ENCODE measurements around the gene MOXD1. TPM values are rescaled to one million over a fixed set of nuclear protein-coding genes. Genes with fewer than 3 reads are reported as not detected.

MOXD1 gene
- total and polyA plus RNA-seq, 4 donors, result 4.5 to 37.5 (median 17.7) TPM

GRCh38 chr6:132365281-132365907 lies 35.9 kb downstream of the MOXD1 start:
- H3K27ac ChIP-seq (ENCODE audit: low read depth in 1 of 2, low read length in 1 of 2), result no peak overlapping the region
- no peaks in the 10 kb centered on the region for H3K27me3 ChIP-seq (ENCODE audit: control insufficient read depth in 3 of 3, insufficient read depth in 3 of 3, low read length in 2 of 3)
- 36 to 62% methylated on average over 4 of the region's 4 CpGs for WGBS, 2 donors
- peaks cover 0 to 55% (median 4%) of the 10 kb centered on the region in 5 donors for H3K4me1 ChIP-seq (ENCODE audit: control insufficient read depth in 5 of 5, insufficient read depth in 5 of 5, low read length in 5 of 5)
- ATAC-seq (ENCODE audit: insufficient read depth, low FRiP score) (no peak), DNase-seq (peak in 2 of 3 donors; percentile 53 to 74)
- TF ChIP-seq, protein P1, sequence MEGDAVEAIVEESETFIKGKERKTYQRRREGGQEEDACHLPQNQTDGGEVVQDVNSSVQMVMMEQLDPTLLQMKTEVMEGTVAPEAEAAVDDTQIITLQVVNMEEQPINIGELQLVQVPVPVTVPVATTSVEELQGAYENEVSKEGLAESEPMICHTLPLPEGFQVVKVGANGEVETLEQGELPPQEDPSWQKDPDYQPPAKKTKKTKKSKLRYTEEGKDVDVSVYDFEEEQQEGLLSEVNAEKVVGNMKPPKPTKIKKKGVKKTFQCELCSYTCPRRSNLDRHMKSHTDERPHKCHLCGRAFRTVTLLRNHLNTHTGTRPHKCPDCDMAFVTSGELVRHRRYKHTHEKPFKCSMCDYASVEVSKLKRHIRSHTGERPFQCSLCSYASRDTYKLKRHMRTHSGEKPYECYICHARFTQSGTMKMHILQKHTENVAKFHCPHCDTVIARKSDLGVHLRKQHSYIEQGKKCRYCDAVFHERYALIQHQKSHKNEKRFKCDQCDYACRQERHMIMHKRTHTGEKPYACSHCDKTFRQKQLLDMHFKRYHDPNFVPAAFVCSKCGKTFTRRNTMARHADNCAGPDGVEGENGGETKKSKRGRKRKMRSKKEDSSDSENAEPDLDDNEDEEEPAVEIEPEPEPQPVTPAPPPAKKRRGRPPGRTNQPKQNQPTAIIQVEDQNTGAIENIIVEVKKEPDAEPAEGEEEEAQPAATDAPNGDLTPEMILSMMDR (IDR thresholded peaks at IDR 0.05; ENCODE audit: control extremely low read depth, extremely low read depth), result no peak
- no peak overlapping the region for H3K4me3 ChIP-seq
- H3K9ac ChIP-seq (ENCODE audit: insufficient read depth in 1 of 2, low read length in 2 of 2), result no peak overlapping the region
- H3K36me3 ChIP-seq (ENCODE audit: control insufficient read depth in 4 of 4, insufficient read depth in 4 of 4, low read length in 4 of 4), result no peaks in the 10 kb centered on the region
- no peaks in the 10 kb centered on the region for H3K9me3 ChIP-seq (ENCODE audit: control insufficient read depth in 4 of 4, insufficient read depth in 3 of 4, low read length in 3 of 4)

- peak in 2 of 3 donors; percentile 35 to 55 for DNase-seq
- TF ChIP-seq, protein P1 (IDR thresholded peaks at IDR 0.05; ENCODE audit: control extremely low read depth, extremely low read depth), result no peak
- no peak for ATAC-seq (ENCODE audit: insufficient read depth, low FRiP score)
- no peak overlapping the region for H3K27ac ChIP-seq (ENCODE audit: low read depth in 1 of 2, low read length in 1 of 2)
- no peak overlapping the region for H3K4me3 ChIP-seq
- WGBS, 2 donors, result 58 to 67% methylated on average over 5 of the region's 5 CpGs
- no peak overlapping the region for H3K9ac ChIP-seq (ENCODE audit: insufficient read depth in 1 of 2, low read length in 2 of 2)
- peaks cover 0 to 61% (median 4%) of the 10 kb centered on the region in 5 donors for H3K4me1 ChIP-seq (ENCODE audit: control insufficient read depth in 5 of 5, insufficient read depth in 5 of 5, low read length in 5 of 5)
- no peaks in the 10 kb centered on the region for H3K36me3 ChIP-seq (ENCODE audit: control insufficient read depth in 4 of 4, insufficient read depth in 4 of 4, low read length in 4 of 4)
- H3K9me3 ChIP-seq (ENCODE audit: control insufficient read depth in 4 of 4, insufficient read depth in 3 of 4, low read length in 3 of 4), result no peaks in the 10 kb centered on the region
- H3K27me3 ChIP-seq (ENCODE audit: control insufficient read depth in 3 of 3, insufficient read depth in 3 of 3, low read length in 2 of 3), result no peaks in the 10 kb centered on the region
These were observed 36.8 kb downstream of the MOXD1 start for GRCh38 chr6:132364306-132365074.

DNA sequence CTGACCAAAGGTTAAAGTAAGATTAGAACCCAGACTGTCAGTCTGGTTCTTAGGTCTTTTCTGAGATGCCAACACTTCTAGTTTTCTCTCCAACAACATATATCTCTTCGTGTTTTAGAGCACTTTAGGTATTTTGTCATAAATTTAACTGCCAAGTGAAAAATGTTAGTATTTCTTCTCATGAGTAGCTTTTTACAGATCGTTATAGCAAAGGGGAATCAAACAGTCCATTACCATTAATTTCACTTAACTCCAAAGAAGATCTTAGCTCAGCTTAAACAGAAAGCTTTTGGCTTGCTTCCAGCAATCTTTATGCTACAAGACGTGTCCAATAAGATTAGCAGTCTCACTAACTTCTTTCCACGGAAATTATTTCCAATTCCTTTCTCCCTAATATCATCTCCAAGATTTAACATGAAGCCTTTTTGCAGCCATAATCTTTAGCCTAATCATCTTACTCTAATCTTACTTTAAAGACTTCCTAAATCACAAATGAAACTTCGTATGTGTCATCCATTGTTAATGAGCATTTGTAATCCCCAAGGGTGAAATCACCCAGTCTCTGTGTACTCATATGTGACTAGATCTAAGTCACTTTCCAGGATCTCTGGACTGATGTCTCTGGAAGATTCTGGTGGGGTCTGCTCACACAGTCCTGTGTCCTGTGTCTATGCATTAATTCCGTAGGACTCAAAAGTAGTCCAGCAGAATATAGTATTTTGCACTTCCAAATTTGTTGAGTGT lies 38.7 kb downstream of the MOXD1 start:
- peak in 2 of 3 donors; percentile 72 to 88 for DNase-seq
- no peak for ATAC-seq (ENCODE audit: insufficient read depth, low FRiP score)
- Histone ChIP-seq H3K27me3 (ENCODE audit: control insufficient read depth in 3 of 3, insufficient read depth in 3 of 3, low read length in 2 of 3) (no peaks in the 10 kb centered on the region), H3K27ac (ENCODE audit: low read depth in 1 of 2, low read length in 1 of 2) (no peak overlapping the region), H3K4me1 (ENCODE audit: control insufficient read depth in 5 of 5, insufficient read depth in 5 of 5, low read length in 5 of 5) (peaks cover 0 to 61% (median 4%) of the 10 kb centered on the region in 5 donors), H3K4me3 (no peak overlapping the region), H3K9ac (ENCODE audit: insufficient read depth in 1 of 2, low read length in 2 of 2) (no peak overlapping the region), H3K36me3 (ENCODE audit: control insufficient read depth in 4 of 4, insufficient read depth in 4 of 4, low read length in 4 of 4) (no peaks in the 10 kb centered on the region), H3K9me3 (ENCODE audit: control insufficient read depth in 4 of 4, insufficient read depth in 3 of 4, low read length in 3 of 4) (no peaks in the 10 kb centered on the region)
- TF ChIP-seq, protein P1 (IDR thresholded peaks at IDR 0.05; ENCODE audit: control extremely low read depth, extremely low read depth), result no peak
- WGBS, 2 donors, result 61 to 74% methylated on average over 6 of the region's 6 CpGs

Data from lung (tissue), 12 donors.